Measurements from ENCODE around the gene PCMT1.
"Not testable (repeated sequence)": the region's sequence is repeated elsewhere in the genome, so short reads cannot be mapped to it uniquely, and the experiment has no call there.

DNA sequence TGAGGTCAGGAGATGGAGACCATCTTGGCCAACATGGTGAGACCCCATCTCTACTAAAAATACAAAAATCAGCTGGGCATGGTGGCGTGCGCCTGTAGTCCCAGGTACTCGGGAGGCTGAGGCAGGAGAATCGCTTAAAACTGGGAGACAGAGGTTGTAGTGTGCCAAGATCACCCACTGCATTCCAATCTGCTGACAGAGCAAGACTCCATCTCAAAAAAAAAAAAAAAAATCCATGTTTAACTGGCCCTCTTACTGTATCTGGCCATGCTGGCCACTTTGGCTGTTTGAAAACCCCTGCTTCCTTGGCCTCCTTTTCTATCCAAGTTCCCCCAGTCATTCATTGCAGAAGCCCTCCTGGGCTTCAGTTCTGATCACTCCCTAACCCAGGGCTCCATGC is 94.5 kb downstream of the PCMT1 start:
- not testable (repeated sequence) for TF ChIP-seq EZH2 (IDR thresholded peaks at IDR 0.05; ENCODE audit: low read length)
- TF ChIP-seq, protein P1, sequence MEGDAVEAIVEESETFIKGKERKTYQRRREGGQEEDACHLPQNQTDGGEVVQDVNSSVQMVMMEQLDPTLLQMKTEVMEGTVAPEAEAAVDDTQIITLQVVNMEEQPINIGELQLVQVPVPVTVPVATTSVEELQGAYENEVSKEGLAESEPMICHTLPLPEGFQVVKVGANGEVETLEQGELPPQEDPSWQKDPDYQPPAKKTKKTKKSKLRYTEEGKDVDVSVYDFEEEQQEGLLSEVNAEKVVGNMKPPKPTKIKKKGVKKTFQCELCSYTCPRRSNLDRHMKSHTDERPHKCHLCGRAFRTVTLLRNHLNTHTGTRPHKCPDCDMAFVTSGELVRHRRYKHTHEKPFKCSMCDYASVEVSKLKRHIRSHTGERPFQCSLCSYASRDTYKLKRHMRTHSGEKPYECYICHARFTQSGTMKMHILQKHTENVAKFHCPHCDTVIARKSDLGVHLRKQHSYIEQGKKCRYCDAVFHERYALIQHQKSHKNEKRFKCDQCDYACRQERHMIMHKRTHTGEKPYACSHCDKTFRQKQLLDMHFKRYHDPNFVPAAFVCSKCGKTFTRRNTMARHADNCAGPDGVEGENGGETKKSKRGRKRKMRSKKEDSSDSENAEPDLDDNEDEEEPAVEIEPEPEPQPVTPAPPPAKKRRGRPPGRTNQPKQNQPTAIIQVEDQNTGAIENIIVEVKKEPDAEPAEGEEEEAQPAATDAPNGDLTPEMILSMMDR (optimal IDR thresholded peaks at IDR 0.05 in 1 of 3, IDR thresholded peaks at IDR 0.05 in 1 of 3, conservative IDR thresholded peaks at IDR 0.05 in 1 of 3; ENCODE audit: extremely low read depth in 1 of 3, insufficient read depth in 2 of 3, low read length in 3 of 3) = not testable (repeated sequence)
